HEK293 (cell line): ENCODE measurements around the gene SLC2A6.

Experiments used
- CTCF ChIA-PET: fragments of 350-600 bp; formaldehyde crosslinking; extraction: SDS; loops from one replicate; lab custom pipeline; 2021; ENCODE audit warnings: antibody characterized with exemption; lab: Yijun Ruan, JAX
- POLR2A ChIA-PET: fragments of 300-600 bp; formaldehyde crosslinking; extraction: SDS; loops from one replicate; lab custom pipeline; 2020; ENCODE audit warnings: antibody characterized with exemption, inconsistent platforms; lab: Yijun Ruan, JAX
- H3K27ac ChIP-seq: fragments of 200-500 bp; sonication (Bioruptor generic); 2 replicates; pipeline ENCODE4 v1.5.1; 2014; ENCODE audit warnings: low read depth, low read length, control low read depth, inconsistent platforms; ENCODE audit errors: extremely low read depth
- H3K36me3 ChIP-seq, 2 experiments: fragments of 200-500 bp in 1 of 2; sonication (Bioruptor generic) in 1 of 2; 1 replicate in 1 of 2; 2 replicates in 1 of 2; pipeline ENCODE4 v1.5.1; 2014 to 2017; ENCODE audit warnings: inconsistent platforms in 2 of 2, low read length in 2 of 2; ENCODE audit not compliant: control insufficient read depth in 2 of 2, insufficient read depth in 1 of 2
- H3K4me1 ChIP-seq: fragments of 200-500 bp; sonication (Bioruptor generic); 2 replicates; pipeline ENCODE4 v1.5.1; 2014; ENCODE audit warnings: mild to moderate bottlenecking, low read length, inconsistent platforms; ENCODE audit not compliant: control insufficient read depth, insufficient read depth
- H3K4me3 ChIP-seq: 2 replicates; pipeline ENCODE4 v1.5.1; 2011; ENCODE audit warnings: low read depth, mild to moderate bottlenecking, control low read depth, low read length, moderate library complexity
- H3K9me3 ChIP-seq: fragments of 200-500 bp; sonication (Bioruptor generic); 2 replicates; pipeline ENCODE4 v1.5.1; 2014; ENCODE audit warnings: low read depth, low read length, inconsistent platforms; ENCODE audit not compliant: control insufficient read depth, insufficient read depth
- BCL11A ChIP-seq: fragments of 450-650 bp; formaldehyde crosslinking; IDR thresholded peaks from 2 replicates; pipeline ENCODE4 v1.5.1; 2016; ENCODE audit warnings: low read depth, missing biosample characterization, missing genetic modification characterization
- GFI1B ChIP-seq: fragments of 450-650 bp; formaldehyde crosslinking; IDR thresholded peaks from 2 replicates; pipeline ENCODE4 v1.5.1; 2016; ENCODE audit warnings: missing biosample characterization, missing genetic modification characterization
- HOXA7 ChIP-seq: sonication (generic); formaldehyde crosslinking; IDR thresholded peaks from 2 replicates; pipeline ENCODE4 v1.8.1; 2022; ENCODE audit warnings: missing genetic modification reagents, borderline replicate concordance
- ZNF155 ChIP-seq: fragments of 450-650 bp; formaldehyde crosslinking; IDR thresholded peaks from 2 replicates; pipeline ENCODE4 v1.5.1; 2016; ENCODE audit warnings: missing biosample characterization, missing genetic modification characterization
- ZNF248 ChIP-seq: fragments of 450-650 bp; formaldehyde crosslinking; IDR thresholded peaks from 2 replicates; pipeline ENCODE4 v1.5.1; 2017; ENCODE audit warnings: missing biosample characterization, missing genetic modification characterization
- ZNF416 ChIP-seq: fragments of 450-650 bp; formaldehyde crosslinking; IDR thresholded peaks from 2 replicates; pipeline ENCODE4 v1.5.1; 2016; ENCODE audit warnings: missing biosample characterization, missing genetic modification characterization
- ZNF548 ChIP-seq: fragments of 450-650 bp; formaldehyde crosslinking; IDR thresholded peaks from 2 replicates; pipeline ENCODE4 v1.5.1; 2016; ENCODE audit warnings: missing biosample characterization, missing genetic modification characterization
- ZSCAN16 ChIP-seq: fragments of 450-650 bp; formaldehyde crosslinking; IDR thresholded peaks from 2 replicates; pipeline ENCODE4 v1.5.1; 2016; ENCODE audit warnings: missing biosample characterization, missing genetic modification characterization
- TF ChIP-seq, protein P1 (sequence below): fragments of 450-650 bp; formaldehyde crosslinking; conservative IDR thresholded peaks from 2 replicates; pipeline ENCODE4 v1.5.1; 2016; ENCODE audit warnings: low read depth, missing biosample characterization, missing genetic modification characterization
- TF ChIP-seq, protein P2 (sequence below): fragments of 450-650 bp; formaldehyde crosslinking; IDR thresholded peaks from 2 replicates; pipeline ENCODE4 v1.5.1; 2017; ENCODE audit warnings: missing biosample characterization, missing genetic modification characterization
- TF ChIP-seq, protein P3 (sequence below): fragments of 450-650 bp; formaldehyde crosslinking; IDR thresholded peaks from 2 replicates; pipeline ENCODE4 v1.5.1; 2016; ENCODE audit warnings: missing biosample characterization, missing genetic modification characterization
- TF ChIP-seq, protein P4 (sequence below): fragments of 450-650 bp; formaldehyde crosslinking; IDR thresholded peaks from 2 replicates; pipeline ENCODE4 v1.5.1; 2016; ENCODE audit warnings: missing biosample characterization, missing genetic modification characterization, borderline replicate concordance

SLC2A6 gene

DNA sequence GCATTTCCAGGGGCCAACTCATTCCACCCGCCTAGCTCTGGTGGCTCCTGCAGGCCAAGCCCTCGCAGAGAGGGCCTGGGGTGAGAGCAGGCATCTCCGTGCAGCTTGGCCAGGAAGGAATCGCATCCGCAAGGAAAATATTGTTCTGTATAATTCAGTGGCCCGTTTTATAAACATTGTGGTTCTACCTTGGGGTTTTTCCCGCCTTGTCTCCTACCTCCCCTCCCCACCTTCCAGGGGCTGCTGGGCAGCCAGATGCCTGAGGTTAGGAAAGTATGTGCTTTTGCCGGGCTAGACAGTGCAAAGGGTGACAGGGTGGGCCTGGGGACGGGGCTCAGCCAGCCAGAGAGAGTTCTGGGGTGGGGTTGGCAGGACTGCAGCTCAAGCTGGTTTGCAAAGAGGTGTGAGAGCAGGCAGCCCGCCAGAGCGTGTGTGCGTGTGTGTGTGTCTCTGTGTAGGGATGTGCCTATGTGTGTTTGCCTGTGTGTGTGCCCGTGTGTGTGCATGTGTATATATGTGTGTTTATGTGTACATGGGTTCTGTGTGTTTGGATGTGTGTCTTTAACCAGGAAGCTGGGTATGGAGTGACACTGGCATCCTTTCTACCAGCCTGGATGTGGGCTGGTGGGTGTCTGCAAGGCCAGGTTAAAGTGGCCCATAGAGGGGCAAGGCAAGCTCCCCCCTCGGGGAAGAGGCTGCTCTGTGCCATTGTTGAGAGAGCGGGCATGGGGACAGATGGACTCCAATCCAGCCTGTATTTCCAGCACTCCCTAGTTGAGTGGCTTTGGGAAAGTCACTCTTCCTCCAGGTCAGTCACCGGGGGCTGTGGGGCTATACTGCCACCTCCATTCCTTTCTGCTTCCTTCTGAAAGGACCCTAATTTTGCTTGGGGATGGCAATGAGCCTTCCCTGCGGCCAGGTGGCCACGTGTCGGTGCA, 10.6 kb upstream of the SLC2A6 start:
- ChIA-PET CTCF (interaction anchor here (0.6 to 1.8 kb wide), 8 partner anchors 10 to 467 kb away, joined by 3 to 6 read pairs (median 3); partner anchors contain the start of gene CACFD1), POLR2A (interaction anchor here (0.6 to 1.5 kb wide), 3 partner anchors 11 to 1961 kb away, joined by 4 read pairs; partner anchors contain the start of genes MED22, RPL7A and SLC2A6)
- no peaks in the 10 kb centered on the region for H3K4me1 ChIP-seq
- H3K9me3 ChIP-seq, result no peaks in the 10 kb centered on the region
- TF ChIP-seq ZNF548, result no peak
- no peak for TF ChIP-seq HOXA7
- TF ChIP-seq BCL11A, result no peak
- TF ChIP-seq, protein P1, sequence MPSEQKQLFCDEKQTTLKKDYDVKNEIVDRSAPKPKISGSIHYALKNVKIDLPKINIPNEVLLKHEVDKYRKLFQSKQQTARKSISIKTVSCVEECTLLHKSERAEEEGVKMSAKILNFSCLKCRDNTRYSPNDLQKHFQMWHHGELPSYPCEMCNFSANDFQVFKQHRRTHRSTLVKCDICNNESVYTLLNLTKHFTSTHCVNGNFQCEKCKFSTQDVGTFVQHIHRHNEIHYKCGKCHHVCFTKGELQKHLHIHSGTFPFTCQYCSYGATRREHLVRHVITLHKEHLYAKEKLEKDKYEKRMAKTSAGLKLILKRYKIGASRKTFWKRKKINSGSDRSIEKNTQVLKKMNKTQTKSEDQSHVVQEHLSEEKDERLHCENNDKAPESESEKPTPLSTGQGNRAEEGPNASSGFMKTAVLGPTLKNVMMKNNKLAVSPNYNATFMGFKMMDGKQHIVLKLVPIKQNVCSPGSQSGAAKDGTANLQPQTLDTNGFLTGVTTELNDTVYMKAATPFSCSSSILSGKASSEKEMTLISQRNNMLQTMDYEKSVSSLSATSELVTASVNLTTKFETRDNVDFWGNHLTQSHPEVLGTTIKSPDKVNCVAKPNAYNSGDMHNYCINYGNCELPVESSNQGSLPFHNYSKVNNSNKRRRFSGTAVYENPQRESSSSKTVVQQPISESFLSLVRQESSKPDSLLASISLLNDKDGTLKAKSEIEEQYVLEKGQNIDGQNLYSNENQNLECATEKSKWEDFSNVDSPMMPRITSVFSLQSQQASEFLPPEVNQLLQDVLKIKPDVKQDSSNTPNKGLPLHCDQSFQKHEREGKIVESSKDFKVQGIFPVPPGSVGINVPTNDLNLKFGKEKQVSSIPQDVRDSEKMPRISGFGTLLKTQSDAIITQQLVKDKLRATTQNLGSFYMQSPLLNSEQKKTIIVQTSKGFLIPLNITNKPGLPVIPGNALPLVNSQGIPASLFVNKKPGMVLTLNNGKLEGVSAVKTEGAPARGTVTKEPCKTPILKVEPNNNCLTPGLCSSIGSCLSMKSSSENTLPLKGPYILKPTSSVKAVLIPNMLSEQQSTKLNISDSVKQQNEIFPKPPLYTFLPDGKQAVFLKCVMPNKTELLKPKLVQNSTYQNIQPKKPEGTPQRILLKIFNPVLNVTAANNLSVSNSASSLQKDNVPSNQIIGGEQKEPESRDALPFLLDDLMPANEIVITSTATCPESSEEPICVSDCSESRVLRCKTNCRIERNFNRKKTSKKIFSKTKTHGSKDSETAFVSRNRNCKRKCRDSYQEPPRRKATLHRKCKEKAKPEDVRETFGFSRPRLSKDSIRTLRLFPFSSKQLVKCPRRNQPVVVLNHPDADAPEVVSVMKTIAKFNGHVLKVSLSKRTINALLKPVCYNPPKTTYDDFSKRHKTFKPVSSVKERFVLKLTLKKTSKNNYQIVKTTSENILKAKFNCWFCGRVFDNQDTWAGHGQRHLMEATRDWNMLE (tag by site-specific recombination), result no peak
- TF ChIP-seq, protein P2, sequence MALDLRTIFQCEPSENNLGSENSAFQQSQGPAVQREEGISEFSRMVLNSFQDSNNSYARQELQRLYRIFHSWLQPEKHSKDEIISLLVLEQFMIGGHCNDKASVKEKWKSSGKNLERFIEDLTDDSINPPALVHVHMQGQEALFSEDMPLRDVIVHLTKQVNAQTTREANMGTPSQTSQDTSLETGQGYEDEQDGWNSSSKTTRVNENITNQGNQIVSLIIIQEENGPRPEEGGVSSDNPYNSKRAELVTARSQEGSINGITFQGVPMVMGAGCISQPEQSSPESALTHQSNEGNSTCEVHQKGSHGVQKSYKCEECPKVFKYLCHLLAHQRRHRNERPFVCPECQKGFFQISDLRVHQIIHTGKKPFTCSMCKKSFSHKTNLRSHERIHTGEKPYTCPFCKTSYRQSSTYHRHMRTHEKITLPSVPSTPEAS (tag by site-specific recombination), result peak; percentile 61
- no peak for TF ChIP-seq ZNF416 (tag by site-specific recombination)
- H3K36me3 ChIP-seq, result no peaks in the 10 kb centered on the region
- no peak overlapping the region for H3K27ac ChIP-seq
- no peak overlapping the region for H3K4me3 ChIP-seq

DNA sequence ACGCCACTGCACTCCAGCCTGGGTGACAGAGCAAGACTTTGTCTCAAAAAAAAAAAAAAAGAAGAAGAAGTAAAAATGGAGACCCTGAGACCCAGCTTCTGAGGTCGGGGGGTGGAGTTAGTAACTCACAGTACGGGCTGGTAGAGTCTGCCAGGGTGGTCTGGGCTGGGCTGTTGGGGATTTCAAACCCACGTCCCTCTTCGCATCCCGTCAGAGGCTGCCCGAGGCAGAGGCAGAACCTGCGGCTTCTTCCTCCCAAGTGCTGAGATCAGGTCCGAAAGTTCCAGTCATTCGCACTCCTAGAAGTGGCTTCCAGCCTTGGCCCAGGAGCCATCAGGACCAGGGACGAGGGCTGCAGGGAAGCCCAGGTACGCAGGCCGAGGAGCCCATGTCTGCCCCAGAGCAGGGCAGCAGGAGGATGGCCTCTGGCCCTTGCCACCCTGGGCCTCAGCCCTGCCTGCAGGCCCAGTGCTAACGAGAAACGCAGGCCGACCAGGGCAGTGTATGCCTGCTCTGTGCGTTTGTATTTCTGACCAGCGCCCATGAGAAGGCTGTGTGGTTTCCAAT, 9.9 kb upstream of the SLC2A6 start:
- H3K27ac ChIP-seq, result no peak overlapping the region
- ChIA-PET POLR2A (interaction anchor here (1.2 kb wide), 1 partner anchor 140 kb away, joined by 4 read pairs; the partner anchor contains the start of genes MED22 and RPL7A), CTCF (interaction anchor here (0.7 to 4.5 kb wide), 8 partner anchors 10 to 509 kb away, joined by 3 to 69 read pairs (median 4); partner anchors contain the start of gene CACFD1)
- TF ChIP-seq, protein P3, sequence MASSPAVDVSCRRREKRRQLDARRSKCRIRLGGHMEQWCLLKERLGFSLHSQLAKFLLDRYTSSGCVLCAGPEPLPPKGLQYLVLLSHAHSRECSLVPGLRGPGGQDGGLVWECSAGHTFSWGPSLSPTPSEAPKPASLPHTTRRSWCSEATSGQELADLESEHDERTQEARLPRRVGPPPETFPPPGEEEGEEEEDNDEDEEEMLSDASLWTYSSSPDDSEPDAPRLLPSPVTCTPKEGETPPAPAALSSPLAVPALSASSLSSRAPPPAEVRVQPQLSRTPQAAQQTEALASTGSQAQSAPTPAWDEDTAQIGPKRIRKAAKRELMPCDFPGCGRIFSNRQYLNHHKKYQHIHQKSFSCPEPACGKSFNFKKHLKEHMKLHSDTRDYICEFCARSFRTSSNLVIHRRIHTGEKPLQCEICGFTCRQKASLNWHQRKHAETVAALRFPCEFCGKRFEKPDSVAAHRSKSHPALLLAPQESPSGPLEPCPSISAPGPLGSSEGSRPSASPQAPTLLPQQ (tag by site-specific recombination), result no peak
- TF ChIP-seq GFI1B, result no peak
- no peak for TF ChIP-seq ZNF248 (tag by site-specific recombination)
- no peak for TF ChIP-seq ZSCAN16 (tag by site-specific recombination)
- no peak for TF ChIP-seq ZNF155 (tag by site-specific recombination)
- TF ChIP-seq, protein P4, sequence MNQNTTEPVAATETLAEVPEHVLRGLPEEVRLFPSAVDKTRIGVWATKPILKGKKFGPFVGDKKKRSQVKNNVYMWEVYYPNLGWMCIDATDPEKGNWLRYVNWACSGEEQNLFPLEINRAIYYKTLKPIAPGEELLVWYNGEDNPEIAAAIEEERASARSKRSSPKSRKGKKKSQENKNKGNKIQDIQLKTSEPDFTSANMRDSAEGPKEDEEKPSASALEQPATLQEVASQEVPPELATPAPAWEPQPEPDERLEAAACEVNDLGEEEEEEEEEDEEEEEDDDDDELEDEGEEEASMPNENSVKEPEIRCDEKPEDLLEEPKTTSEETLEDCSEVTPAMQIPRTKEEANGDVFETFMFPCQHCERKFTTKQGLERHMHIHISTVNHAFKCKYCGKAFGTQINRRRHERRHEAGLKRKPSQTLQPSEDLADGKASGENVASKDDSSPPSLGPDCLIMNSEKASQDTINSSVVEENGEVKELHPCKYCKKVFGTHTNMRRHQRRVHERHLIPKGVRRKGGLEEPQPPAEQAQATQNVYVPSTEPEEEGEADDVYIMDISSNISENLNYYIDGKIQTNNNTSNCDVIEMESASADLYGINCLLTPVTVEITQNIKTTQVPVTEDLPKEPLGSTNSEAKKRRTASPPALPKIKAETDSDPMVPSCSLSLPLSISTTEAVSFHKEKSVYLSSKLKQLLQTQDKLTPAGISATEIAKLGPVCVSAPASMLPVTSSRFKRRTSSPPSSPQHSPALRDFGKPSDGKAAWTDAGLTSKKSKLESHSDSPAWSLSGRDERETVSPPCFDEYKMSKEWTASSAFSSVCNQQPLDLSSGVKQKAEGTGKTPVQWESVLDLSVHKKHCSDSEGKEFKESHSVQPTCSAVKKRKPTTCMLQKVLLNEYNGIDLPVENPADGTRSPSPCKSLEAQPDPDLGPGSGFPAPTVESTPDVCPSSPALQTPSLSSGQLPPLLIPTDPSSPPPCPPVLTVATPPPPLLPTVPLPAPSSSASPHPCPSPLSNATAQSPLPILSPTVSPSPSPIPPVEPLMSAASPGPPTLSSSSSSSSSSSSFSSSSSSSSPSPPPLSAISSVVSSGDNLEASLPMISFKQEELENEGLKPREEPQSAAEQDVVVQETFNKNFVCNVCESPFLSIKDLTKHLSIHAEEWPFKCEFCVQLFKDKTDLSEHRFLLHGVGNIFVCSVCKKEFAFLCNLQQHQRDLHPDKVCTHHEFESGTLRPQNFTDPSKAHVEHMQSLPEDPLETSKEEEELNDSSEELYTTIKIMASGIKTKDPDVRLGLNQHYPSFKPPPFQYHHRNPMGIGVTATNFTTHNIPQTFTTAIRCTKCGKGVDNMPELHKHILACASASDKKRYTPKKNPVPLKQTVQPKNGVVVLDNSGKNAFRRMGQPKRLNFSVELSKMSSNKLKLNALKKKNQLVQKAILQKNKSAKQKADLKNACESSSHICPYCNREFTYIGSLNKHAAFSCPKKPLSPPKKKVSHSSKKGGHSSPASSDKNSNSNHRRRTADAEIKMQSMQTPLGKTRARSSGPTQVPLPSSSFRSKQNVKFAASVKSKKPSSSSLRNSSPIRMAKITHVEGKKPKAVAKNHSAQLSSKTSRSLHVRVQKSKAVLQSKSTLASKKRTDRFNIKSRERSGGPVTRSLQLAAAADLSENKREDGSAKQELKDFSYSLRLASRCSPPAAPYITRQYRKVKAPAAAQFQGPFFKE, result no peak
- H3K9me3 ChIP-seq, result no peaks in the 10 kb centered on the region
- no peak overlapping the region for H3K4me3 ChIP-seq
- H3K36me3 ChIP-seq, result no peaks in the 10 kb centered on the region
- no peaks in the 10 kb centered on the region for H3K4me1 ChIP-seq
